CD4-positive, alpha-beta T cell treated with Interleukin-6 for 4 hours (primary cell): ENCODE results near the gene LRRC63.
"Not testable (repeated sequence)": the region's sequence is repeated elsewhere in the genome, so short reads cannot be mapped to it uniquely, and the experiment has no call there.

ENCODE experiments used
- DNase-seq: peaks from one replicate; pipeline ENCODE4 v3.0.0-alpha.2; 2020; ENCODE audit warnings: mixed read lengths

Gene LRRC63

GRCh38 chr13:46267166-46267565 lies 55.4 kb downstream of the LRRC63 start:
- DNase-seq: no peak

- no peak for DNase-seq
Measured at GRCh38 chr13:46270416-46270815, 58.7 kb downstream of the LRRC63 start.

- no peak for DNase-seq
Measured at GRCh38 chr13:46274094-46274698, 62.5 kb downstream of the LRRC63 start.

- no peak for DNase-seq
Measured at GRCh38 chr13:46278474-46278873, 66.7 kb downstream of the LRRC63 start.

GRCh38 chr13:46281779-46282178 lies 70.1 kb downstream of the LRRC63 start:
- no peak for DNase-seq

GRCh38 chr13:46283912-46284824 lies 72.4 kb downstream of the LRRC63 start:
- DNase-seq: not testable (repeated sequence)

- DNase-seq: no peak
Measured at GRCh38 chr13:46286972-46287371, 75.2 kb downstream of the LRRC63 start.

- DNase-seq: peak; percentile 13
Measured at GRCh38 chr13:46288570-46289259, 77.0 kb downstream of the LRRC63 start.

- DNase-seq: no peak
Measured at GRCh38 chr13:46289260-46289955, 77.7 kb downstream of the LRRC63 start.

GRCh38 chr13:46290434-46290833 lies 78.7 kb downstream of the LRRC63 start:
- no peak for DNase-seq

- DNase-seq: no peak
Measured at GRCh38 chr13:46293436-46293835, 81.7 kb downstream of the LRRC63 start.

- peak; percentile 71 for DNase-seq
Measured at GRCh38 chr13:46295491-46296114, 83.9 kb downstream of the LRRC63 start.

- peak; percentile 17 for DNase-seq
Measured at GRCh38 chr13:46296115-46296822, 84.5 kb downstream of the LRRC63 start.

- no peak for DNase-seq
Measured at GRCh38 chr13:46296921-46297320, 85.2 kb downstream of the LRRC63 start.

GRCh38 chr13:46297361-46297811 lies 85.7 kb downstream of the LRRC63 start:
- peak; percentile 12 for DNase-seq

- DNase-seq: no peak
Measured at GRCh38 chr13:46303742-46304385, 92.1 kb downstream of the LRRC63 start.

GRCh38 chr13:46304546-46304945 lies 92.8 kb downstream of the LRRC63 start:
- DNase-seq: no peak

GRCh38 chr13:46307554-46307953 lies 95.8 kb downstream of the LRRC63 start:
- DNase-seq: no peak

GRCh38 chr13:46310066-46310465 lies 98.3 kb downstream of the LRRC63 start:
- DNase-seq: no peak

GRCh38 chr13:46311217-46311616 lies 99.5 kb downstream of the LRRC63 start:
- no peak for DNase-seq

GRCh38 chr13:46313024-46313423 lies 101.3 kb downstream of the LRRC63 start:
- no peak for DNase-seq
